ENCODE results near the gene PRKCA. TPM values are rescaled to one million over a fixed set of nuclear protein-coding genes. Genes with fewer than 3 reads are reported as not detected.

Gene PRKCA
- total RNA-seq, 1 experiment from 2014 or later: 22.6 TPM

DNA sequence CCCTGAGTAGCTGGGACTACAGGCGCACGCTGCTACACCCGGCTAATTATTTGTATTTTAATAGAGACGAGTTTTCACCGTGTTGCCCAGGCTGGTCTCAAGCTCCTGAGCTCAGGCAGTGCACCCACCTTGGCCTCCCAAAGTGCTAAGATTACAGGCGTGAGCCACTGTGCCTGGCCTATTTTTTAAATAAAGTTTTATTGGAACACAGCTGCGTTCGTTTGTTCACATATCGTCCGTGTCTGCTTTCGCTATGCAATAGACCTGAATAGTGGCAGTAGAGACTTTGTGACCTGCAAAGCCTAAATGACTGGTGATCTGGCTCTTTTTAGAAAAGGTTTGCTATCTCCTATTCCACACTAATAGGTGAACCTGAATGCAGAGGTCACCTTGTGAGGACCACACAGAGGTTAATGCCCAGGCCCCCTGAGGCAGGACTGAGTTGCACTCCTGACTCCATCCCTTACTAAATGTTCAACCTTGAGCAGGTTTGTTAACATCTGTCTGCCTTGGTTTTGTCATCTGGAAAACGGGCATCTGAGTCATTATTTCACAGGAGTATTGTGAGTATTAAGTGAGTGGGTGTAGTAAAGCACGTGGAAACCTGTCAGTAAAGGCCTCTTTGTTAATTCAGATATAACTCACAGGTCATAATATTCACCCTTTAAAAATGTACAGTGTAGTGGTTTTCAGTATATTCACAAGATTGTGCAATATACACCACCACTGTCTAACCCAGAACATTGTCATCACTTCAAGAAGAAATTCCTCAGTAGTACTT is 375.0 kb downstream of the PRKCA start:
- ChIA-PET CTCF (no interaction called here), POLR2A (ENCODE audit: unreplicated experiment) (no interaction called here)
- no peaks in the 10 kb centered on the region for H3K9me3 ChIP-seq (ENCODE audit: low read length)
- no peak overlapping the region for H3K4me3 ChIP-seq (ENCODE audit: low read length)
- ATAC-seq (no peak), DNase-seq (peak; percentile 78)
- no TSS peak for BruUV-seq (replicated peaks)
- no peaks in the 10 kb centered on the region for H3K27me3 ChIP-seq (ENCODE audit: low read length)
- peaks cover 47% of the 10 kb centered on the region for H3K4me1 ChIP-seq (ENCODE audit: insufficient read depth, low read length)
- H3K4me2 ChIP-seq (ENCODE audit: low read length): peak overlapping the region; percentile 12
- H3K36me3 ChIP-seq (ENCODE audit: low read depth, low read length): no peaks in the 10 kb centered on the region
- no peaks in the 10 kb centered on the region for H3K9me2 ChIP-seq (replicated peaks; ENCODE audit: low read length)
- TF ChIP-seq, protein P1, sequence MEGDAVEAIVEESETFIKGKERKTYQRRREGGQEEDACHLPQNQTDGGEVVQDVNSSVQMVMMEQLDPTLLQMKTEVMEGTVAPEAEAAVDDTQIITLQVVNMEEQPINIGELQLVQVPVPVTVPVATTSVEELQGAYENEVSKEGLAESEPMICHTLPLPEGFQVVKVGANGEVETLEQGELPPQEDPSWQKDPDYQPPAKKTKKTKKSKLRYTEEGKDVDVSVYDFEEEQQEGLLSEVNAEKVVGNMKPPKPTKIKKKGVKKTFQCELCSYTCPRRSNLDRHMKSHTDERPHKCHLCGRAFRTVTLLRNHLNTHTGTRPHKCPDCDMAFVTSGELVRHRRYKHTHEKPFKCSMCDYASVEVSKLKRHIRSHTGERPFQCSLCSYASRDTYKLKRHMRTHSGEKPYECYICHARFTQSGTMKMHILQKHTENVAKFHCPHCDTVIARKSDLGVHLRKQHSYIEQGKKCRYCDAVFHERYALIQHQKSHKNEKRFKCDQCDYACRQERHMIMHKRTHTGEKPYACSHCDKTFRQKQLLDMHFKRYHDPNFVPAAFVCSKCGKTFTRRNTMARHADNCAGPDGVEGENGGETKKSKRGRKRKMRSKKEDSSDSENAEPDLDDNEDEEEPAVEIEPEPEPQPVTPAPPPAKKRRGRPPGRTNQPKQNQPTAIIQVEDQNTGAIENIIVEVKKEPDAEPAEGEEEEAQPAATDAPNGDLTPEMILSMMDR (conservative IDR thresholded peaks at IDR 0.05; ENCODE audit: low read depth, low read length): no peak
- TF ChIP-seq EZH2 (IDR thresholded peaks at IDR 0.05; ENCODE audit: low read length, unreplicated experiment): no peak
- TF ChIP-seq EZH2phosphoT487 (IDR thresholded peaks at IDR 0.05; ENCODE audit: borderline replicate concordance, low read length): no peak
- H3K9ac ChIP-seq (ENCODE audit: low read length): no peak overlapping the region
- no peak overlapping the region for H2AFZ ChIP-seq (ENCODE audit: low read length)
- H3K27ac ChIP-seq (ENCODE audit: low read length): peak overlapping the region; percentile 28
- no peaks in the 10 kb centered on the region for H3K79me2 ChIP-seq (ENCODE audit: low read length)
- H3F3A ChIP-seq (ENCODE audit: low read length, unreplicated experiment): peaks cover 4% of the 10 kb centered on the region
- intact Hi-C loops (cut with micrococcal nuclease): loop anchor here (2.0 kb wide), 1 partner anchor 485 kb away; the partner anchor contains the start of gene CEP112
- no peaks in the 10 kb centered on the region for H4K20me1 ChIP-seq (ENCODE audit: low read length)

DNA sequence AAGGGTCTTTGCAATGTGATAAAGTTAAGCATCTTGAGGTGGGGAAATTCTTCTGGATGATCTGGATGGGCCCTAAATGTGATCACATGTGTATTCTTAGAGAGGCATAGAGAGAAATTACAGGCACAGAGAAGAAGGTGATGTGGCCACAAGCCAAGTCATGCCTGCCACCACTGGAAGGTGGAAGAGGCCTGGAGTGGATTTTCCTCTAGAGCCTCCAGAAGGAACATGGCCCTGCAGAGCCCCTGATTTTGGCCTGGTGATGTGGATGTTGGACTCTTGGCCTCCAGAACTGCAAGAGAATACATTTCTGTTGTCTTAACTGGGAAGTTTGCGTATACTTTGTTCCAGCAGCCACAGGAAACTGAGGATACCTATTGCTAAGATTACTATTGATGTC is 375.6 kb downstream of the PRKCA start:
- TF ChIP-seq, protein P1 (conservative IDR thresholded peaks at IDR 0.05; ENCODE audit: low read depth, low read length): no peak
- TF ChIP-seq EZH2phosphoT487 (IDR thresholded peaks at IDR 0.05; ENCODE audit: borderline replicate concordance, low read length) (no peak), EZH2 (IDR thresholded peaks at IDR 0.05; ENCODE audit: low read length, unreplicated experiment) (no peak)
- Histone ChIP-seq H3K4me2 (ENCODE audit: low read length) (no peak overlapping the region), H3F3A (ENCODE audit: low read length, unreplicated experiment) (peaks cover 4% of the 10 kb centered on the region), H4K20me1 (ENCODE audit: low read length) (no peaks in the 10 kb centered on the region), H3K9ac (ENCODE audit: low read length) (no peak overlapping the region), H3K36me3 (ENCODE audit: low read depth, low read length) (no peaks in the 10 kb centered on the region), H3K9me3 (ENCODE audit: low read length) (no peaks in the 10 kb centered on the region), H3K27me3 (ENCODE audit: low read length) (no peaks in the 10 kb centered on the region), H3K27ac (ENCODE audit: low read length) (peak overlapping the region; percentile 28), H2AFZ (ENCODE audit: low read length) (no peak overlapping the region), H3K9me2 (replicated peaks; ENCODE audit: low read length) (no peaks in the 10 kb centered on the region), H3K4me1 (ENCODE audit: insufficient read depth, low read length) (peaks cover 47% of the 10 kb centered on the region), H3K79me2 (ENCODE audit: low read length) (no peaks in the 10 kb centered on the region), H3K4me3 (ENCODE audit: low read length) (no peak overlapping the region)
- intact Hi-C loops (cut with micrococcal nuclease): no loop called here
- ChIA-PET POLR2A (ENCODE audit: unreplicated experiment) (no interaction called here), CTCF (no interaction called here)
- DNase-seq (no peak), ATAC-seq (no peak)
- BruUV-seq (replicated peaks): no TSS peak

DNA sequence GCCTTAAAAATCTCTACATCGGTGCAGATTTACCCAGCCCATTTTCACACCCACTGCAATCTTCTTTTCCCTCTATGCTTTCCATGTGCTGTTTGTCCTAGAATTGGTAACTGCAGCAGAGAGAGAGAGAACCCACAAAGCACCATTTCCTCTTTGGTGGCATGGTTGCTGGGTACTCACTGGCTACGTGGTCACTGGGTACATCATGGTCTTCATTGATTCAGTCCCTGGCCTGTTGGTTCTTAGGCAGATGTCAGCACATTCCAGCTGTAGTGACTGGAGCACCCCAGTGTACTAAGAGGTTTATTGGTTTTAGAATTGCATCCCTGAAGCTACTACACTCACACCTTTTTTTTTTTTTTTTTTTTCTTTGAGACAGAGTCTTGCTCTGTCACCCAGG is 376.4 kb downstream of the PRKCA start:
- Histone ChIP-seq H3K9me2 (replicated peaks; ENCODE audit: low read length) (no peaks in the 10 kb centered on the region), H3K9me3 (ENCODE audit: low read length) (no peaks in the 10 kb centered on the region), H3K4me1 (ENCODE audit: insufficient read depth, low read length) (peaks cover 40% of the 10 kb centered on the region), H3F3A (ENCODE audit: low read length, unreplicated experiment) (peaks cover 4% of the 10 kb centered on the region), H3K79me2 (ENCODE audit: low read length) (no peaks in the 10 kb centered on the region), H3K9ac (ENCODE audit: low read length) (no peak overlapping the region), H3K27me3 (ENCODE audit: low read length) (no peaks in the 10 kb centered on the region), H3K4me2 (ENCODE audit: low read length) (no peak overlapping the region), H4K20me1 (ENCODE audit: low read length) (no peaks in the 10 kb centered on the region), H3K27ac (ENCODE audit: low read length) (no peak overlapping the region), H2AFZ (ENCODE audit: low read length) (no peak overlapping the region), H3K36me3 (ENCODE audit: low read depth, low read length) (no peaks in the 10 kb centered on the region), H3K4me3 (ENCODE audit: low read length) (no peak overlapping the region)
- ChIA-PET CTCF (no interaction called here), POLR2A (ENCODE audit: unreplicated experiment) (no interaction called here)
- ATAC-seq (no peak), DNase-seq (no peak)
- no TSS peak for BruUV-seq (replicated peaks)
- intact Hi-C loops (cut with micrococcal nuclease): no loop called here
- TF ChIP-seq EZH2 (IDR thresholded peaks at IDR 0.05; ENCODE audit: low read length, unreplicated experiment) (no peak), EZH2phosphoT487 (IDR thresholded peaks at IDR 0.05; ENCODE audit: borderline replicate concordance, low read length) (no peak)
- TF ChIP-seq, protein P1 (conservative IDR thresholded peaks at IDR 0.05; ENCODE audit: low read depth, low read length): no peak
